HCT116 (cell line): ENCODE results near the gene FGF14. TPM values are rescaled to one million over a fixed set of nuclear protein-coding genes. Genes with fewer than 3 reads are reported as not detected.

Experiments used
- ATAC-seq: fragments of 200-7000 bp; cut with Tn5 transposase; 2 replicates; pipeline ENCODE4 v1.9.1; 2020; ENCODE audit warnings: mild to moderate bottlenecking, moderate library complexity
- BruUV-seq: library from RNA; stranded (reverse); fragments of 400-500 nt; replicated peaks from 2 replicates; lab custom pipeline; 2021; lab: Mats Ljungman, UMichigan
- CTCF ChIA-PET: fragments of 300-600 bp; sonication (Branson Sonifier 250); formaldehyde crosslinking; loops from one replicate; lab custom pipeline; 2021; ENCODE audit warnings: antibody characterized with exemption; lab: Charles Lee
- POLR2A ChIA-PET: fragments of 300-600, 350-600 bp; sonication (Branson Sonifier 250); formaldehyde crosslinking; loops from one replicate; lab custom pipeline; 2021; ENCODE audit warnings: antibody characterized with exemption; lab: Charles Lee
- RAD21 ChIA-PET, 2 experiments: fragments of 300-600 bp; sonication (Branson Sonifier 250); formaldehyde crosslinking; loops; one replicate each; lab custom pipeline; 2023; ENCODE audit warnings: low total read pairs in 2 of 2; ENCODE audit not compliant: uncharacterized antibody in 2 of 2, unreplicated experiment in 2 of 2, low non-redundant PET in 1 of 2; lab: Charles Lee
- DNase-seq: peaks from one replicate; pipeline ENCODE4 v3.0.0-alpha.2; 2010; ENCODE audit warnings: low read depth, low spot score
- H2AFZ ChIP-seq: fragments of 200-600 bp; shearing (Covaris generic), sonication (generic); 2 replicates; pipeline ENCODE4 v1.6.1; 2017; ENCODE audit warnings: low read depth, mixed run types, mixed read lengths, antibody characterized with exemption, low read length; ENCODE audit not compliant: poor library complexity, severe bottlenecking
- H3K27ac ChIP-seq: 2 replicates; pipeline ENCODE4 v1.5.1; 2012; ENCODE audit warnings: low read depth, low read length
- H3K27me3 ChIP-seq: fragments of 200-600 bp; sonication (generic); 2 replicates; pipeline ENCODE4 v1.6.1; 2016; ENCODE audit warnings: mixed run types, low read length, mixed read lengths; ENCODE audit not compliant: insufficient read depth
- H3K36me3 ChIP-seq, 2 experiments: fragments of 200-500 bp in 1 of 2; fragments of 200-600 bp in 1 of 2; sonication (Bioruptor generic) in 1 of 2; sonication (generic) in 1 of 2; 2 replicates each; pipeline versions ENCODE4 v1.5.1 to v1.6.1; 2014 to 2016; ENCODE audit warnings: low read length in 2 of 2, inconsistent platforms in 1 of 2, mixed read lengths in 1 of 2, mixed run types in 1 of 2; ENCODE audit not compliant: insufficient read depth in 2 of 2, control insufficient read depth in 1 of 2
- H3K4me1 ChIP-seq, 2 experiments: fragments of 200-600 bp in 1 of 2; sonication (generic) in 1 of 2; 2 replicates each; pipeline versions ENCODE4 v1.5.1 to v1.6.1; 2012 to 2017; ENCODE audit warnings: low read length in 2 of 2, inconsistent platforms in 1 of 2, mild to moderate bottlenecking in 1 of 2, mixed read lengths in 1 of 2, mixed run types in 1 of 2, moderate library complexity in 1 of 2; ENCODE audit not compliant: insufficient read depth in 2 of 2, control insufficient read depth in 1 of 2
- H3K4me2 ChIP-seq: fragments of 200-600 bp; sonication (generic); 2 replicates; pipeline ENCODE4 v1.6.1; 2017; ENCODE audit warnings: mixed run types, low read length, mixed read lengths
- H3K4me3 ChIP-seq, 2 experiments: fragments of 200-600 bp in 1 of 2; sonication (generic) in 1 of 2; replicated peaks in 1 of 2; 2 replicates each; pipeline ENCODE4 v1.5.1; 2011 to 2016; ENCODE audit warnings: low read length in 2 of 2, control low read depth in 1 of 2, low read depth in 1 of 2, mild to moderate bottlenecking in 1 of 2, mixed read lengths in 1 of 2, mixed run types in 1 of 2
- H3K79me2 ChIP-seq: fragments of 200-600 bp; sonication (generic); 2 replicates; pipeline ENCODE4 v1.6.1; 2017; ENCODE audit warnings: mild to moderate bottlenecking, mixed run types, low read length, moderate library complexity, mixed read lengths; ENCODE audit not compliant: insufficient read depth
- H3K9ac ChIP-seq: fragments of 200-600 bp; sonication (generic); 2 replicates; pipeline ENCODE4 v1.6.1; 2016; ENCODE audit warnings: low read length, mixed read lengths
- H3K9me2 ChIP-seq: fragments of 200-600 bp; sonication (generic), shearing (Covaris generic); 2 replicates; pipeline ENCODE4 v1.6.1; 2017; ENCODE audit warnings: mixed run types, mild to moderate bottlenecking, moderate library complexity; ENCODE audit not compliant: insufficient read depth
- H3K9me3 ChIP-seq, 2 experiments: fragments of 200-500 bp in 1 of 2; fragments of 200-600 bp in 1 of 2; sonication (Bioruptor generic) in 1 of 2; sonication (generic) in 1 of 2; 2 replicates each; pipeline ENCODE4 v1.6.1; 2014 to 2017; ENCODE audit warnings: low read length in 2 of 2, mixed read lengths in 2 of 2, inconsistent platforms in 1 of 2, low read depth in 1 of 2, mild to moderate bottlenecking in 1 of 2, mixed run types in 1 of 2, moderate library complexity in 1 of 2; ENCODE audit not compliant: control insufficient read depth in 1 of 2, insufficient read depth in 1 of 2
- H4K20me1 ChIP-seq: fragments of 200-600 bp; sonication (generic), shearing (Covaris generic); 2 replicates; pipeline ENCODE4 v1.6.1; 2017; ENCODE audit warnings: mixed run types, mild to moderate bottlenecking, moderate library complexity; ENCODE audit not compliant: insufficient read depth
- ATF3 ChIP-seq: IDR thresholded peaks from 2 replicates; pipeline ENCODE4 v1.6.1; 2012
- CBX3 ChIP-seq: IDR thresholded peaks from 2 replicates; pipeline ENCODE4 v1.6.1; 2012; ENCODE audit warnings: low read depth
- CEBPB ChIP-seq: IDR thresholded peaks from 2 replicates; pipeline ENCODE4 v1.6.1; 2012; ENCODE audit warnings: low read depth
- EGR1 ChIP-seq: IDR thresholded peaks from 2 replicates; pipeline ENCODE4 v1.6.1; 2012; ENCODE audit warnings: low read depth
- ELF1 ChIP-seq: IDR thresholded peaks from 2 replicates; pipeline ENCODE4 v1.6.1; 2012; ENCODE audit warnings: low read depth, borderline replicate concordance
- EZH2 ChIP-seq: fragments of 200-600 bp; sonication (generic); IDR thresholded peaks from 2 replicates; pipeline ENCODE4 v1.6.1; 2017; ENCODE audit warnings: antibody characterized with exemption, mixed run types
- JUND ChIP-seq: IDR thresholded peaks from 2 replicates; pipeline ENCODE4 v1.6.1; 2012
- POLR2A ChIP-seq: IDR thresholded peaks from 2 replicates; pipeline ENCODE4 v1.7.0; 2011; ENCODE audit warnings: borderline replicate concordance; ENCODE audit not compliant: insufficient read depth, insufficient read length; ENCODE audit errors: extremely low read depth
- POLR2AphosphoS5 ChIP-seq: IDR thresholded peaks from 2 replicates; pipeline ENCODE4 v1.6.1; 2011; ENCODE audit warnings: mild to moderate bottlenecking, low read depth, low read length, moderate library complexity
- RAD21 ChIP-seq: IDR thresholded peaks from 2 replicates; pipeline ENCODE4 v1.6.1; 2012; ENCODE audit warnings: low read depth, mild to moderate bottlenecking
- REST ChIP-seq: IDR thresholded peaks from 2 replicates; pipeline ENCODE4 v1.6.1; 2012; ENCODE audit warnings: low read depth
- SIN3A ChIP-seq: IDR thresholded peaks from 2 replicates; pipeline ENCODE4 v1.6.1; 2012; ENCODE audit warnings: low read depth
- SP1 ChIP-seq: IDR thresholded peaks from 2 replicates; pipeline ENCODE4 v1.6.1; 2012; ENCODE audit warnings: low read depth
- SRF ChIP-seq: IDR thresholded peaks from 2 replicates; pipeline ENCODE4 v1.6.1; 2012; ENCODE audit warnings: low read depth
- TCF7L2 ChIP-seq: IDR thresholded peaks from 2 replicates; pipeline ENCODE4 v1.7.0; 2011; ENCODE audit warnings: borderline replicate concordance, inconsistent platforms; ENCODE audit not compliant: insufficient read depth, insufficient read length; ENCODE audit errors: extremely low read depth
- YY1 ChIP-seq: IDR thresholded peaks from 2 replicates; pipeline ENCODE4 v1.6.1; 2011; ENCODE audit warnings: low read length, low read depth, moderate library complexity, mild to moderate bottlenecking; ENCODE audit not compliant: insufficient replicate concordance; ENCODE audit errors: extremely low read depth
- ZFX ChIP-seq: fragments of 450-650 bp; IDR thresholded peaks from 2 replicates; pipeline ENCODE4 v1.6.1; 2017
- ZNF274 ChIP-seq: fragments of 200-500 bp; sonication (Bioruptor generic); IDR thresholded peaks from 2 replicates; pipeline ENCODE4 v1.6.1; 2014; ENCODE audit warnings: mild to moderate bottlenecking, low read depth, low read length, inconsistent platforms
- intact Hi-C: fragments of 100-400 bp; cut with micrococcal nuclease; formaldehyde crosslinking; loops from 2 replicates; pipeline ENCODE4 v1.10.0; 2022
- total RNA-seq: library from RNA; stranded (reverse); gene quantifications from one replicate; pipeline ENCODE4 v1.2.1, GENCODE V29; 2021; ENCODE audit not compliant: unreplicated experiment
- TF ChIP-seq, protein P1 (sequence below): IDR thresholded peaks from 2 replicates; pipeline ENCODE4 v1.6.1; 2012
- TF ChIP-seq, protein P2 (sequence below): IDR thresholded peaks from 2 replicates; pipeline ENCODE4 v1.6.1; 2011; ENCODE audit warnings: mild to moderate bottlenecking, low read length, moderate library complexity; ENCODE audit not compliant: insufficient replicate concordance; ENCODE audit errors: extremely low read depth

FGF14 gene
- total RNA-seq, 1 experiment from 2014 or later, result not detected

DNA sequence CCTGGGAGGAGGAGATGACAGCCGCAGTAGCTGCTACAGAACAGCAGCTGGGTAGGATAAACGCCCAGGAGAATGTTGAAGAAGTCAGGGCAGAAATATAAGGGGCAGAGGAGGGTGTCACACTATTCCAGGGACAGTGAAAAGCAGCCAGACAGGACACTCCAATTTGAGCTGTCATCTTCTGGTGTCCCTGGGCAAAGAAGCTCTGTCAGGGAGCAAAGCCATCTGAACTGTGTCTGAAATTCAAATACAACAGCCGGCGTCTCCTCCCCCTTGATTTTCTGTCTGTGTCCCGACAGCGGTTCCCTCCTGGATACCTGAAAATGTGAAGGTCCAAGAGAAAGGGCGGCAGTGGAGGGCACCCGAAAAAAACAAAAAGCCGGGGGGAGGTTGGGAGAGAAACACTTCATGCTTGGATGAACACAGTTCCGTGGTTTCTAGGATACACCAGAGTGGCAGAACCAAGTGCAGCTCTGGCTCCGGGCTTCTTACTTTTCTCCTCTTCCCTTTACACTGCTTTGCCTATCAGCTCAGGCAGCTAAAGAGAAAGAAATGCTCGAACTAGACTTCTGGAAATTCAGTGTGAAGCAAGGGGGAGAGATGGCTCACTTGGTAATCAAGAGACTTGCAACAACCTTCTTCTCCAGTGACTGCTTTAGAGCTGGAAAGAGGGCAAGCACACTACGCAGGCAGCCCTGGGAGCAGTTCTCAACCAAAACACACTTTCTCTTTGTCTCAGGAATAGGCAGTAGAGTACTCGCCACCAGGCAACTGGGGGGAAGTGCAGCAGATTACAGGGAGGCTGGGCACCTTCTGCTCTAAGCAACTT, 483.8 kb downstream of the FGF14 start (continued):
- TF ChIP-seq RAD21, result no peak
- TF ChIP-seq, all 23 proteins: peak for 0

DNA sequence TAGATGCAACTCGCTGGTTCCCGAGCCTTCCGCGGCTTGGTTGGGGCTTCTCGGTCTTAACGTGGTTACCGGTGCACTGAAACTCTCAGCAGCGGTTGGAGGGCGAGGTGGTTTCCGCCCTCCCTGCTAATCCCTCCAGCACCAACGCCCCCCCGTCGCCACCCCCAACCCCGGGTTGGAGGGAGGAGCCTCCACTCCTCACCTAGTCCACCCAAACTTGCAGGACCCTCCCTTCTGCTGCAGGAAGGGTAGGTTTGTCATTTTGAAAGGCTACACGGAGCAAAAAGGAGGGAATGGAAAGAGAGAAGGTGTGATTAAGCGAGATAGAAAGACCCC, 484.4 kb downstream of the FGF14 start:
- no peak overlapping the region for H2AFZ ChIP-seq
- H3K36me3 ChIP-seq, result no peaks in the 10 kb centered on the region
- H3K4me3 ChIP-seq, result no peak overlapping the region
- H3K9me3 ChIP-seq, result peaks cover 0 to 21% of the 10 kb centered on the region in 2 experiments; a peak in 2 of 4 replicates
- ChIA-PET POLR2A (no interaction called here), RAD21 (no interaction called here), CTCF (no interaction called here)
- no peak overlapping the region for H3K27ac ChIP-seq
- intact Hi-C loops, result no loop called here
- no TSS peak for BruUV-seq
- H3K79me2 ChIP-seq, result no peaks in the 10 kb centered on the region
- no peak for ATAC-seq
- TF ChIP-seq SIN3A (no peak), RAD21 (no peak), CBX3 (no peak), REST (no peak), YY1 (no peak), SRF (no peak), ZFX (no peak), SP1 (no peak), JUND (no peak), ZNF274 (no peak), CEBPB (no peak), EGR1 (no peak), ELF1 (no peak), TCF7L2 (no peak), POLR2AphosphoS5 (no peak), ATF3 (no peak), EZH2 (no peak), POLR2A (no peak)
- TF ChIP-seq, protein P1, sequence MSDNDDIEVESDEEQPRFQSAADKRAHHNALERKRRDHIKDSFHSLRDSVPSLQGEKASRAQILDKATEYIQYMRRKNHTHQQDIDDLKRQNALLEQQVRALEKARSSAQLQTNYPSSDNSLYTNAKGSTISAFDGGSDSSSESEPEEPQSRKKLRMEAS, result no peak
- TF ChIP-seq, protein P2, sequence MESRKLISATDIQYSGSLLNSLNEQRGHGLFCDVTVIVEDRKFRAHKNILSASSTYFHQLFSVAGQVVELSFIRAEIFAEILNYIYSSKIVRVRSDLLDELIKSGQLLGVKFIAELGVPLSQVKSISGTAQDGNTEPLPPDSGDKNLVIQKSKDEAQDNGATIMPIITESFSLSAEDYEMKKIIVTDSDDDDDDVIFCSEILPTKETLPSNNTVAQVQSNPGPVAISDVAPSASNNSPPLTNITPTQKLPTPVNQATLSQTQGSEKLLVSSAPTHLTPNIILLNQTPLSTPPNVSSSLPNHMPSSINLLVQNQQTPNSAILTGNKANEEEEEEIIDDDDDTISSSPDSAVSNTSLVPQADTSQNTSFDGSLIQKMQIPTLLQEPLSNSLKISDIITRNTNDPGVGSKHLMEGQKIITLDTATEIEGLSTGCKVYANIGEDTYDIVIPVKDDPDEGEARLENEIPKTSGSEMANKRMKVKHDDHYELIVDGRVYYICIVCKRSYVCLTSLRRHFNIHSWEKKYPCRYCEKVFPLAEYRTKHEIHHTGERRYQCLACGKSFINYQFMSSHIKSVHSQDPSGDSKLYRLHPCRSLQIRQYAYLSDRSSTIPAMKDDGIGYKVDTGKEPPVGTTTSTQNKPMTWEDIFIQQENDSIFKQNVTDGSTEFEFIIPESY, result no peak
- no peak overlapping the region for H3K9ac ChIP-seq
- H3K4me2 ChIP-seq, result no peak overlapping the region
- H3K4me1 ChIP-seq, result no peaks in the 10 kb centered on the region
- no peaks in the 10 kb centered on the region for H3K9me2 ChIP-seq
- no peaks in the 10 kb centered on the region for H3K27me3 ChIP-seq
- no peaks in the 10 kb centered on the region for H4K20me1 ChIP-seq
- no peak for DNase-seq
